Natural killer cell (primary cell): ENCODE results near the gene TNFRSF25. TPM values are rescaled to one million over a fixed set of nuclear protein-coding genes. Genes with fewer than 3 reads are reported as not detected.

ENCODE experiments used
- ATAC-seq, 3 donors: fragments of 150-1000 bp in 2 of 3; fragments of 200-7000 bp in 1 of 3; cut with Tn5 transposase; 1 replicate in 1 of 3; 2 replicates in 2 of 3; pipeline ENCODE4 v1.10.0; 2021; ENCODE audit warnings: mild to moderate bottlenecking in 2 of 3, moderate library complexity in 2 of 3
- DNase-seq, 2 donors: peaks; one replicate each; pipeline versions ENCODE4 v3.0.0 to v3.0.0-alpha.2; 2013 to 2021; ENCODE audit warnings: mixed read lengths in 1 of 2
- H3K27ac ChIP-seq: one replicate; pipeline ENCODE4 v1.5.1; 2013; ENCODE audit warnings: mild to moderate bottlenecking, low read length
- H3K27me3 ChIP-seq: one replicate; pipeline ENCODE4 v1.6.1; 2013; ENCODE audit warnings: low read length; ENCODE audit not compliant: control insufficient read depth, insufficient read depth
- H3K36me3 ChIP-seq: one replicate; pipeline ENCODE4 v1.6.1; 2013; ENCODE audit warnings: low read length; ENCODE audit not compliant: control insufficient read depth, insufficient read depth
- H3K4me1 ChIP-seq: one replicate; pipeline ENCODE4 v1.6.1; 2013; ENCODE audit warnings: low read length; ENCODE audit not compliant: control insufficient read depth, insufficient read depth
- H3K4me3 ChIP-seq: one replicate; pipeline ENCODE4 v1.5.1; 2013; ENCODE audit warnings: low read length
- H3K9me3 ChIP-seq: one replicate; pipeline ENCODE4 v1.6.1; 2013; ENCODE audit warnings: low read length; ENCODE audit not compliant: control insufficient read depth, insufficient read depth
- H3K27ac Mint-ChIP-seq, 2 donors: one replicate each; pipeline ENCODE4 v1.8.0; 2022; ENCODE audit warnings: mild to moderate bottlenecking in 2 of 2, mixed read lengths in 2 of 2, moderate library complexity in 1 of 2
- H3K27me3 Mint-ChIP-seq, 2 donors: one replicate each; pipeline ENCODE4 v1.8.0; 2022; ENCODE audit warnings: low read depth in 2 of 2, mixed read lengths in 2 of 2
- H3K36me3 Mint-ChIP-seq: one replicate; pipeline ENCODE4 v1.8.0; 2022; ENCODE audit warnings: mixed read lengths
- H3K4me1 Mint-ChIP-seq, 2 donors: one replicate each; pipeline ENCODE4 v1.8.0; 2022; ENCODE audit warnings: mixed read lengths in 2 of 2
- H3K4me3 Mint-ChIP-seq: one replicate; pipeline ENCODE4 v1.8.0; 2022; ENCODE audit warnings: mild to moderate bottlenecking, moderate library complexity, mixed read lengths
- H3K9me3 Mint-ChIP-seq, 2 donors: one replicate each; pipeline ENCODE4 v1.8.0; 2022; ENCODE audit warnings: mixed read lengths in 2 of 2
- WGBS: methylation state at CpG from one replicate; pipeline ENCODE4 v1.1.7; 2013; ENCODE audit warnings: missing lambda C conversion rate; ENCODE audit not compliant: insufficient coverage; 5-methylcytosine and 5-hydroxymethylcytosine counted together
- intact Hi-C: fragments of 100-400 bp; cut with micrococcal nuclease; formaldehyde crosslinking; loops from one replicate; pipeline ENCODE4 v1.14.2; 2022
- total RNA-seq, 4 donors: library from RNA; stranded (reverse); fragments of 120-200 nt in 1 of 4; gene quantifications; one replicate each; pipeline versions ENCODE4 v1.2.3 to v1.2.4, GENCODE V29; 2013 to 2022
- TF ChIP-seq, protein P1 (sequence below): fragments of 200-600 bp; IDR thresholded peaks from one replicate; pipeline ENCODE4 v1.8.0; 2022; ENCODE audit warnings: antibody characterized with exemption

The TNFRSF25 gene
- total RNA-seq, 3 donors from 2014 or later (not counting 1 experiment from before 2014, with no cell fraction given) = 14.5 to 41.5 (median 19.9) TPM

- Mint-ChIP-seq H3K4me3 (no peak overlapping the region), H3K4me1 (no peaks in the 10 kb centered on the region), H3K36me3 (no peaks in the 10 kb centered on the region), H3K9me3 (no peaks in the 10 kb centered on the region), H3K27me3 (peaks cover 0 to 9% of the 10 kb centered on the region in 2 donors), H3K27ac (no peak overlapping the region)
- ATAC-seq = no peak
- Histone ChIP-seq H3K36me3 (no peaks in the 10 kb centered on the region), H3K9me3 (no peaks in the 10 kb centered on the region), H3K27me3 (no peaks in the 10 kb centered on the region), H3K4me1 (no peaks in the 10 kb centered on the region), H3K27ac (no peak overlapping the region), H3K4me3 (no peak overlapping the region)
- WGBS = 83% methylated on average over 17 of the region's 20 CpGs
- DNase-seq = no peak
- intact Hi-C loops = no loop called here
- TF ChIP-seq, protein P1, sequence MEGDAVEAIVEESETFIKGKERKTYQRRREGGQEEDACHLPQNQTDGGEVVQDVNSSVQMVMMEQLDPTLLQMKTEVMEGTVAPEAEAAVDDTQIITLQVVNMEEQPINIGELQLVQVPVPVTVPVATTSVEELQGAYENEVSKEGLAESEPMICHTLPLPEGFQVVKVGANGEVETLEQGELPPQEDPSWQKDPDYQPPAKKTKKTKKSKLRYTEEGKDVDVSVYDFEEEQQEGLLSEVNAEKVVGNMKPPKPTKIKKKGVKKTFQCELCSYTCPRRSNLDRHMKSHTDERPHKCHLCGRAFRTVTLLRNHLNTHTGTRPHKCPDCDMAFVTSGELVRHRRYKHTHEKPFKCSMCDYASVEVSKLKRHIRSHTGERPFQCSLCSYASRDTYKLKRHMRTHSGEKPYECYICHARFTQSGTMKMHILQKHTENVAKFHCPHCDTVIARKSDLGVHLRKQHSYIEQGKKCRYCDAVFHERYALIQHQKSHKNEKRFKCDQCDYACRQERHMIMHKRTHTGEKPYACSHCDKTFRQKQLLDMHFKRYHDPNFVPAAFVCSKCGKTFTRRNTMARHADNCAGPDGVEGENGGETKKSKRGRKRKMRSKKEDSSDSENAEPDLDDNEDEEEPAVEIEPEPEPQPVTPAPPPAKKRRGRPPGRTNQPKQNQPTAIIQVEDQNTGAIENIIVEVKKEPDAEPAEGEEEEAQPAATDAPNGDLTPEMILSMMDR = no peak
These were observed 38.1 kb upstream of the TNFRSF25 start for GRCh38 chr1:6503884-6504602.

GRCh38 chr1:6502000-6502891 is 36.3 kb upstream of the TNFRSF25 start:
- TF ChIP-seq, protein P1 = no peak
- Mint-ChIP-seq H3K4me1 (peaks cover 7% of the 10 kb centered on the region in 2 donors), H3K4me3 (no peak overlapping the region), H3K27ac (no peak overlapping the region), H3K9me3 (no peaks in the 10 kb centered on the region), H3K27me3 (peaks cover 0 to 15% of the 10 kb centered on the region in 2 donors), H3K36me3 (no peaks in the 10 kb centered on the region)
- WGBS = 81% methylated on average over 29 of the region's 31 CpGs
- ATAC-seq (no peak), DNase-seq (no peak)
- Histone ChIP-seq H3K9me3 (no peaks in the 10 kb centered on the region), H3K36me3 (no peaks in the 10 kb centered on the region), H3K4me3 (no peak overlapping the region), H3K27ac (no peak overlapping the region), H3K4me1 (peaks cover 11% of the 10 kb centered on the region), H3K27me3 (peaks cover 9% of the 10 kb centered on the region)
- intact Hi-C loops = no loop called here

DNA sequence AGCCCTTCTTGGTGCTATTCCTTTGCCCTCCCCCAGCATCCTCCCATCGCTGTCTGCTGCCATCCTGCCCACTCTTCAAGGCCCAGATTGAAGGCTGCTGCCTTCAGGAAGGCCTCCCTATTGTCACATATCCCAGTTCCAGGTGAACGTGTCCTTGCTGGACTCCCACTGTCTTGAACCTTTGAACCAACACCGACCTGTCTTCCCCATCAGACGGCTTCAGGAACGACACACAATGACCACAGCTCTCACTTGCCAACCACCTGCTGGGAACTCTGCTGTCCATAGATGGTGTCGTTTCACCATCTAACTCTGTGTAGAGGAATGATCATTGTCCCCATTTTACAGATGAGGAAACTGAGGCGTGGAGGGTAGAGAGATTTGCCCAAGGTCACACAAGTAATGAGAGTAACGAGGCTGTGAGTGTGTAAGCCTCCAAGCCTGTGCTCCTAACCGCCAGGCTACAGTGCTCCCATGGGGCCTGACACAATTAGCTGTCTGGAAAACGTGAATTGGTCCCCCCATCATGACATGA is 35.4 kb upstream of the TNFRSF25 start:
- Mint-ChIP-seq H3K4me1 (peaks cover 7% of the 10 kb centered on the region in 2 donors), H3K9me3 (no peaks in the 10 kb centered on the region), H3K27me3 (peaks cover 0 to 15% of the 10 kb centered on the region in 2 donors), H3K36me3 (no peaks in the 10 kb centered on the region), H3K27ac (no peak overlapping the region), H3K4me3 (no peak overlapping the region)
- Histone ChIP-seq H3K27me3 (peaks cover 9% of the 10 kb centered on the region), H3K4me1 (peaks cover 17% of the 10 kb centered on the region), H3K4me3 (no peak overlapping the region), H3K27ac (no peak overlapping the region), H3K9me3 (no peaks in the 10 kb centered on the region), H3K36me3 (no peaks in the 10 kb centered on the region)
- DNase-seq (no peak), ATAC-seq (no peak)
- 80% methylated on average over 10 of the region's 10 CpGs for WGBS
- TF ChIP-seq, protein P1 = no peak
- intact Hi-C loops = no loop called here
